NCI-H146 (cell line): ENCODE results near the gene CCDC136.

Experiments
- DNase-seq: peaks from one replicate; lab custom pipeline; 2025; lab: John Stamatoyannopoulos, UW

The CCDC136 gene

DNA sequence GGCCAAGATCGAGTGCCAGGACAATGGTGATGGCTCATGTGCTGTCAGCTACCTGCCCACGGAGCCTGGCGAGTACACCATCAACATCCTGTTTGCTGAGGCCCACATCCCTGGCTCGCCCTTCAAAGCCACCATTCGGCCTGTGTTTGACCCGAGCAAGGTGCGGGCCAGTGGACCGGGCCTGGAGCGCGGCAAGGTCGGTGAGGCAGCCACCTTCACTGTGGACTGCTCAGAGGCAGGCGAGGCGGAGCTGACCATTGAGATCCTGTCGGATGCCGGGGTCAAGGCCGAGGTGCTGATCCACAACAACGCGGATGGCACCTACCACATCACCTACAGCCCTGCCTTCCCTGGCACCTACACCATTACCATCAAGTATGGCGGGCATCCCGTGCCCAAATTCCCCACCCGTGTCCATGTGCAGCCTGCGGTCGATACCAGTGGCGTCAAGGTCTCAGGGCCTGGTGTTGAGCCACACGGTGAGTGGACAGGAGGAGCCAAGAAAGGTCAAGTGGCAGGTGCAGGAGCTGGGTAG is 53.1 kb downstream of the CCDC136 start:
- DNase-seq, result no peak

DNA sequence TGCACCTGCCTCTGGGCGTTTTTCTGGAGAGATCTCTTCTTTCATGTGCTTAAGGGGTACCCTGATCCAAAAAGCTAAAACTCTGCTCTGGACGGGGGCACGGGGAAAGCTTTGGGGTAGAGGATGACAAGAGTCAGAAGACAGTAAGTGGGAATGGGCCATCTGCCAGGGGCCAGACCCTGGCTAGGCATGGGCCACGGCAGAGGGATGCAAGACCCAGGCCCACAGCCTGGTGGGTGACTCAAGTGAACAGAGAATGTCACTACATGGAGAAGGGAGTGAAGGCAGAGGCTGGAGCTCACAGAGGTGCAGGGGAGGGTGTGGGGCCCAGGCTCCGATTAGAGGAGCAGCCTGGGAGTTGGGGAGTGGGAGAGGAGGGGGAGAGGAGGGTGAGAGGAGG is 53.7 kb downstream of the CCDC136 start:
- no peak for DNase-seq

DNA sequence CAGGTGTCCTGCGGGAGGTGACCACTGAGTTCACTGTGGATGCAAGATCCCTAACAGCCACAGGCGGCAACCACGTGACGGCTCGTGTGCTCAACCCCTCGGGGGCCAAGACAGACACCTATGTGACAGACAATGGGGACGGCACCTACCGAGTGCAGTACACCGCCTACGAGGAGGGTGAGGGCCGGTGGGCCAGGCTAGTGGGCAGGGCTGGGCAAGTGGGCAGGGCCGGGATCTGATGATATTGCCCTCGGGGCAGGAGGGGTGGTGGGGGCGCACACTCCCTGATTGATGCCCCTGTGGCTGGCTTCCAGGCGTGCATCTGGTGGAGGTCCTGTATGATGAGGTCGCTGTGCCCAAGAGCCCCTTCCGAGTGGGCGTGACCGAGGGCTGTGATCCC is 54.2 kb downstream of the CCDC136 start:
- peak; percentile 8 for DNase-seq

- no peak for DNase-seq
Measured at GRCh38 chr7:128846781-128847444, 55.1 kb downstream of the CCDC136 start.

DNA sequence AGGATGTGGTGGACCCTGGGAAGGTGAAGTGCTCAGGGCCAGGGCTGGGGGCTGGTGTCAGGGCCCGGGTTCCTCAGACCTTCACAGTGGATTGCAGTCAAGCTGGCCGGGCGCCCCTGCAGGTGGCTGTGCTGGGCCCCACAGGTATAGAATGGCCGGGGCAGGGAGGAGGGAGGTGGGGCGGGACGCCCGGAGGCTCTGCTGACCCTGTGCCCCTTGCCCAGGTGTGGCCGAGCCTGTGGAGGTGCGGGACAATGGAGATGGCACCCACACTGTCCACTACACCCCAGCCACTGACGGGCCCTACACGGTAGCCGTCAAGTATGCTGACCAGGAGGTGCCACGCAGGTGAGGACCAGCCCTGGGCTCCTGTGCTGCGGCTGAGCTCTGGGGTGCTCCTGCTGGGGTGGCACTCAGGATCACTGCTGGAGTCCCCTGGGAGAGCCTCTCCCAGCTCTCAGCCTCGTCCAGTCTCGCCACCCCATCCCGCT is 56.0 kb downstream of the CCDC136 start:
- no peak for DNase-seq

DNA sequence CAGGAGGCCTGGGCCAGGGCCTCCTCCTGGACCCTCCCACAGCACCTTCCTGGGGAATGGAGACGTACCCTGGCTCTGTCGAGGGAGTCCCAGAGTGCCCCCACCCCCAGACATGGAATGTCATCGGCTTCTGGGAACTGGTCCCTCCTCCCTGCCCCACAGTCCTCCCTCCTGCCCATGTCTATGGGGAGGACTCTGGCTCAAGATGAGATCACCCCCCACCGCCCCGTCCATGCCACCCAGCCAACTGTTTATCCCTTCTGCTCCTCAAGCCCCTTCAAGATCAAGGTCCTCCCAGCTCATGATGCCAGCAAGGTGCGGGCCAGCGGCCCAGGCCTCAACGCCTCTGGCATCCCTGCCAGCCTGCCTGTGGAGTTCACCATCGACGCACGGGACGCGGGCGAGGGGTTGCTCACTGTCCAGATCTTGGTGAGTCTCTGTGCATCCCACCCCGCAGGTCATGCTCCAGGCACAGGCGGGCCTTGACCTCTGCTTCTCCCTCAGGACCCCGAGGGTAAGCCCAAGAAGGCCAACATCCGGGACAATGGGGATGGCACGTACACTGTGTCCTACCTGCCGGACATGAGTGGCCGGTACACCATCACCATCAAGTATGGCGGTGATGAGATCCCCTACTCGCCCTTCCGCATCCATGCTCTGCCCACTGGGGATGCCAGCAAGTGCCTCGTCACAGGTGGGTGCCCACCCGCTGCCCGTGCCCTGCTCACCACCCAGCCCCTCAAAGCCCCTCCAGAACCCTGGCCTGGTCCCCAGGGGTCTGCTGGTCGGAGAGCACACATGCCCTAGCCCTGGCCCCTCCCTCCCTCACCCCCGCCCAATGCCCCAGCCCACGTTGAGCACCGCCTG is 56.8 kb downstream of the CCDC136 start:
- no peak for DNase-seq

GRCh38 chr7:128849156-128849515 is 57.4 kb downstream of the CCDC136 start:
- DNase-seq, result no peak

- no peak for DNase-seq
Measured at GRCh38 chr7:128849804-128850490, 58.2 kb downstream of the CCDC136 start.

- no peak for DNase-seq
Measured at GRCh38 chr7:128852537-128853254, 60.9 kb downstream of the CCDC136 start.

GRCh38 chr7:128853799-128854198 is 62.0 kb downstream of the CCDC136 start:
- no peak for DNase-seq

GRCh38 chr7:128854396-128854795 is 62.6 kb downstream of the CCDC136 start:
- DNase-seq, result no peak

DNA sequence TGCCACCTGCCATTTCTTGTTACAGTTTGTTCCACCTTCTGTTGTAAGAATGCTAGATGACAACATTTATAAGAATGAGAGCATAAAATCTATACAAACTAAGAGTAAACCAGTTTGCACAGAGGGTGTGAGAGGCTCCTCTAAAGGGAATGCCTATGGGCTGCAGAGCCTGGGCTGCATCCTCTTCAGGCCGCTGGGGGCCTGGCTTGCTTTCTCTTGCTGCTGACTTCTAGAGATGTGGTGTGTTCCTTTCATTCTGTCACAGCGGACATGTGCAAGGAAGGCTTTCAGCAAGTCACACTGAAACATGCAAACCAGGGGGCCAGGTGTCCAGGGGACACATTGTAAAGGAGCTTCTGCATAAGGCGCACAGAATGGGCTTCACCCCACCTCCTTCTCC is 63.8 kb downstream of the CCDC136 start:
- DNase-seq, result no peak

GRCh38 chr7:128856001-128856718 is 64.4 kb downstream of the CCDC136 start:
- no peak for DNase-seq

GRCh38 chr7:128858380-128859231 is 66.8 kb downstream of the CCDC136 start:
- no peak for DNase-seq

GRCh38 chr7:128859232-128860157 is 67.7 kb downstream of the CCDC136 start:
- DNase-seq, result no peak

DNA sequence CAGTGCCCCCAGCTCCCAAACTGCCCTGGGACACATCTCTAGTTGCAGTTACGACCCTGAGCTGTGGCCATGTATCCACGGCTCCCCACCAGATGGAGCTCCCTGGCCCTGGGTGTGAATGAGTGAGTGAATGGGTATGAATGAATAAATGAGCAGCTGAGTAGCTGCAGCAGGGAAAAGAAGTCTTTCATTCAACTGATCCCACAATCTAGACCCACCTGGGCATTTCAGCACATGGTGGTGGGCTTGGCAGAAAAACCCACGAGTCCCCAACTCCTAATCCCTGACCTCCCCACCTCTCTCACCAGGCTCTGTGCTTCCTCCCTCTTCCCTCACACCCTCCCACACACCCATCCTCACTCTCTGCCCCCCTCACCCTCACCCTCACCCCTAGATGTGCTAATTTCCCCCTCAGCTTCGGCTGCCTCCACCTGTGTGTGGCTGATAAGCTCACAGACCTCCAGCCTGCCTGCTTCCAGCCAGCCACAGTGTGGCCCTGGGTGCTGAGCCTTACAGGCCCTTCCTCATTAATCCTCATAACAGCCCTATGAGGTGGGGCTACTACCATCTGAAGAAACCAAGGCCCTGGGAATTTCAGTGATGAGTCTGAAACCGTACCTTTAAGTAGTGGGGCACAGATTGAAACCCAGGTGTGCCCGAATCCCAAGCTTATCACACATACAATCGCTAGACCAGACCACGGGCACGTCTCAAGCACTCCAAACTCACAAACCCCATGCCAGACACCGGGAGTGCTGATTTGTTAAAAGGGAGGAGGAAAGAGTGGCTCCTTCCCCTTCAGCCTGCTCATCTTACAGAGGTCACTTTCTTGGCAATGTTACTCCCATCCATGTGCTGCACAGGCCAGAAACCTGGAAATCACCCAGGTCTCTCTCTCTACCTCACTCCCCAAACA is 68.6 kb downstream of the CCDC136 start:
- DNase-seq, result no peak

GRCh38 chr7:128861957-128862570 is 70.3 kb downstream of the CCDC136 start:
- DNase-seq, result no peak
